ENCODE data around the gene ZBTB1.
A peak's percentile ranks its signal among the peaks of the same experiment; 100 is the strongest.
"Not testable (repeated sequence)": the region's sequence is repeated elsewhere in the genome, so short reads cannot be mapped to it uniquely, and the experiment has no call there.

The ZBTB1 gene

GRCh38 chr14:64500088-64500487, 4.5 kb upstream of the ZBTB1 start:
- no peak for DNase-seq

- peak; percentile 11 for DNase-seq
These were observed 3.0 kb upstream of the ZBTB1 start for GRCh38 chr14:64501411-64502171.

GRCh38 chr14:64502456-64502855, 2.1 kb upstream of the ZBTB1 start:
- DNase-seq: no peak

- no peak for DNase-seq
These were observed 1.6 kb upstream of the ZBTB1 start for GRCh38 chr14:64502887-64503433.

GRCh38 chr14:64503434-64504309, 898 bp upstream of the ZBTB1 start, which contains the start of gene ZBTB25:
ZBTB25 (minus strand) TSS chr14:64503838; CDS start chr14:64490533, 13,305 bp downstream.
- peak; percentile 96 for DNase-seq

- DNase-seq: peak; percentile 94
These were observed 576 bp downstream of the ZBTB1 start for GRCh38 chr14:64504897-64505794.

GRCh38 chr14:64506721-64507120, 2.2 kb downstream of the ZBTB1 start:
- DNase-seq: no peak

GRCh38 chr14:64507376-64508156, 3.0 kb downstream of the ZBTB1 start:
- no peak for DNase-seq

GRCh38 chr14:64508215-64508776, 3.7 kb downstream of the ZBTB1 start:
- DNase-seq: no peak

DNA sequence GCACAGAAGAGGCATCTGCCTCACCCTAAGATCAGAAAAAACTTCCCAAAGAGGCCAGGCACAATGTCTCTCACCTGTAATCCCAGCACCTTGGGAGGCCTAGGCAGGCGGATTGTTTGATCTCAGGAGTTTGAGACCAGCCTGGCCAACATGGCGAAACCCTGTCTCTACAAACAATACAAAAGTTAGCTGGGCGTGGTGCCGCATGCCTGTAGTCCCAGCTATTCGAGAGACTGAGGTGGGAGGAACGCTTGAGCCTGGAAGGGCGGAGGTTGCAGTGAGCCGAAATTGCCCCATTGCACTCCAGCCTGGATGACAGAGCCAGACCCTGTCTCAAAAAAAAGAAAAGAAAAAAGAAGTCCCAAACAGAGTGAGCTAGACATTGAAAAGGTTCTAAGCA, 4.5 kb downstream of the ZBTB1 start:
- DNase-seq: no peak

GRCh38 chr14:64510825-64511671, 6.5 kb downstream of the ZBTB1 start:
- DNase-seq: peak; percentile 58

GRCh38 chr14:64513271-64513670, 8.7 kb downstream of the ZBTB1 start:
- DNase-seq: no peak

DNA sequence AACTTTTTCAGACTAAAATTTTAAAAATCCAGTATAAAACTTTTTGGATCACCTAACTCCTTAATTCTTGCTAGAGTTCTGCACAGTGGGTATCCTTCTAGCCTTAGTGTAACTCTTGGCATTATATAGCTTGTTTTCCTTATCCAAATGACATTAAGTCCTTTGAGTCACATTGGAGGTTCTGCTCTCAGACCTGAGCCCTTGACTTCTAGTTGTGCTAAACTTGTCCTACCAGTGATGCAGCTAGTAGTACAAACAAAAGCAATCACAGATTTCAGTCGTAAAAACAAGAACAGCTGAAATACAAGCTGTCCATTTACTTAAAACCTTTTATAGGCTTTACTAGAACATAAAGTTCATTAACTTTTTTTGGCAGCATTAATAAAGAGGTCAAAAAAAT, 10.5 kb downstream of the ZBTB1 start:
- DNase-seq: no peak

DNA sequence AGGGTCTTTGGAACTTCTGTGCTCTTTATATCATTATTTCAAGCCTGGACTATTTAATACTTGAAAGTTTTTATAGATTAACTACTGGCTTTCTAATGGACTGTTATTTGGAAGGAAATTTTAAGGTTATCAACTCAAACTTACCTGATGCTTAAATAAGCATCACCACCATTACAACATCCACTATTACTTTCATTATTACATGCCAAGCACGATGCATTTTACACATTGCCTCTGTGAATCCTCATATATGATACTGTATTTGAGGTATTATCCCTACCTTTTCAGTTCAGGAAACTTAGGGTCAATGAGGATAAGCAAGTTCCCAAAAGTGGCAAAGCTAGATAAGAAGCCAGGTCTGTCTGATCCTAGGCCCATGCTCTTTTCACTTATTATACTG, 12.4 kb downstream of the ZBTB1 start:
- no peak for DNase-seq

- DNase-seq: not testable (repeated sequence)
These were observed 13.1 kb downstream of the ZBTB1 start for GRCh38 chr14:64517667-64518066.

- no peak for DNase-seq
These were observed 13.7 kb downstream of the ZBTB1 start for GRCh38 chr14:64518229-64518628.

DNA sequence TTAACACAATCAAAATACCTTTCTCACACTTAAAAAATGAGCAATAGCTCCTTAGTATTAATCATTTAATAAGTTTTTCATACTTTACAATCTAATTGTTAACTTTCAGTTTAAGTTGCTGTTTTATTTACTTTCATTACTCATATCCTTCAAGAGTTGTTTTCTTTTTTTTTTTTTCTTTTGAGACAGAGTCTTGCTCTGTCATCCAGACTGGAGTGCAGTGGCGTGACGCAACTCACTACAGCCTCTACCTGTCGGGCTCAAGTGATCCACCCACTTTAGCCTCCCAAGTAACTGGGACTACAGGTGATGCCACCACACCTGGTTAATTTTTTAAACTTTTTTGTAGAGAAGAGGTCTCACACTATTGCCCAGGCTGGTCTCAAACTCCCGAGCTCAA, 16.1 kb downstream of the ZBTB1 start:
- DNase-seq: no peak

- no peak for DNase-seq
These were observed 18.2 kb downstream of the ZBTB1 start for GRCh38 chr14:64522591-64523355.

GRCh38 chr14:64525354-64525753, 20.8 kb downstream of the ZBTB1 start:
- no peak for DNase-seq

- DNase-seq: no peak
These were observed 27.0 kb downstream of the ZBTB1 start for GRCh38 chr14:64531567-64531966.
